ENCODE measurements around the gene CELA3A.
A peak's percentile ranks its signal among the peaks of the same experiment; 100 is the strongest.

Gene CELA3A

GRCh38 chr1:22037520-22037919 is 36.1 kb downstream of the CELA3A start:
- Histone ChIP-seq H3K9ac (no peak overlapping the region), H3K4me1 (ENCODE audit: low read depth, poor library complexity, severe bottlenecking) (peaks cover 21% of the 10 kb centered on the region), H4K20me1 (ENCODE audit: insufficient read depth) (no peaks in the 10 kb centered on the region), H3K36me3 (ENCODE audit: insufficient read depth) (no peaks in the 10 kb centered on the region), H2AFZ (ENCODE audit: low read depth) (no peak overlapping the region), H3K79me2 (ENCODE audit: insufficient read depth, low read depth) (no peaks in the 10 kb centered on the region), H3K27me3 (ENCODE audit: insufficient read depth, low read depth) (no peaks in the 10 kb centered on the region), H3K27ac (no peak overlapping the region), H3K4me3 (IDR thresholded peaks at IDR 0.05; ENCODE audit: insufficient read depth, low read depth, low read length) (no peak overlapping the region), H3K4me2 (no peak overlapping the region)
- no peak for TF ChIP-seq CTCF (conservative IDR thresholded peaks at IDR 0.05; ENCODE audit: low read depth, low read length)

GRCh38 chr1:22038036-22038435 is 36.6 kb downstream of the CELA3A start:
- Histone ChIP-seq H3K27ac (no peak overlapping the region), H4K20me1 (ENCODE audit: insufficient read depth) (no peaks in the 10 kb centered on the region), H3K4me2 (no peak overlapping the region), H2AFZ (ENCODE audit: low read depth) (no peak overlapping the region), H3K4me3 (IDR thresholded peaks at IDR 0.05; ENCODE audit: insufficient read depth, low read depth, low read length) (no peak overlapping the region), H3K79me2 (ENCODE audit: insufficient read depth, low read depth) (no peaks in the 10 kb centered on the region), H3K4me1 (ENCODE audit: low read depth, poor library complexity, severe bottlenecking) (peaks cover 21% of the 10 kb centered on the region), H3K36me3 (ENCODE audit: insufficient read depth) (no peaks in the 10 kb centered on the region), H3K27me3 (ENCODE audit: insufficient read depth, low read depth) (no peaks in the 10 kb centered on the region), H3K9ac (no peak overlapping the region)
- TF ChIP-seq CTCF (conservative IDR thresholded peaks at IDR 0.05; ENCODE audit: low read depth, low read length): no peak

GRCh38 chr1:22039594-22040285 is 38.3 kb downstream of the CELA3A start:
- H3K27me3 ChIP-seq (ENCODE audit: insufficient read depth, low read depth): no peaks in the 10 kb centered on the region
- H3K4me2 ChIP-seq: peak overlapping the region; percentile 85
- no peaks in the 10 kb centered on the region for H3K36me3 ChIP-seq (ENCODE audit: insufficient read depth)
- 0 out of 2 replicates have a peak overlapping the region, but pooled peaks have one; percentile 29 for H3K9ac ChIP-seq
- H4K20me1 ChIP-seq (ENCODE audit: insufficient read depth): no peaks in the 10 kb centered on the region
- no peak overlapping the region for H3K4me3 ChIP-seq (IDR thresholded peaks at IDR 0.05; ENCODE audit: insufficient read depth, low read depth, low read length)
- peak overlapping the region; percentile 84 for H2AFZ ChIP-seq (ENCODE audit: low read depth)
- no peaks in the 10 kb centered on the region for H3K79me2 ChIP-seq (ENCODE audit: insufficient read depth, low read depth)
- H3K27ac ChIP-seq: peak overlapping the region; percentile 77
- H3K4me1 ChIP-seq (ENCODE audit: low read depth, poor library complexity, severe bottlenecking): peaks cover 21% of the 10 kb centered on the region
- no peak for TF ChIP-seq CTCF (conservative IDR thresholded peaks at IDR 0.05; ENCODE audit: low read depth, low read length)

- peak overlapping the region; percentile 84 for H2AFZ ChIP-seq (ENCODE audit: low read depth)
- H3K4me2 ChIP-seq: peak overlapping the region; percentile 85
These were observed 38.8 kb downstream of the CELA3A start for GRCh38 chr1:22040286-22040623.

More at GRCh38 chr1:22040286-22040623, 38.8 kb downstream of the CELA3A start:
- Histone ChIP-seq H4K20me1 (ENCODE audit: insufficient read depth) (no peaks in the 10 kb centered on the region), H3K4me3 (IDR thresholded peaks at IDR 0.05; ENCODE audit: insufficient read depth, low read depth, low read length) (no peak overlapping the region), H3K4me1 (ENCODE audit: low read depth, poor library complexity, severe bottlenecking) (peaks cover 21% of the 10 kb centered on the region), H3K27ac (peak overlapping the region; percentile 77), H3K36me3 (ENCODE audit: insufficient read depth) (no peaks in the 10 kb centered on the region), H3K27me3 (ENCODE audit: insufficient read depth, low read depth) (no peaks in the 10 kb centered on the region), H3K79me2 (ENCODE audit: insufficient read depth, low read depth) (no peaks in the 10 kb centered on the region), H3K9ac (0 out of 2 replicates have a peak overlapping the region, but pooled peaks have one; percentile 29)
- TF ChIP-seq CTCF (conservative IDR thresholded peaks at IDR 0.05; ENCODE audit: low read depth, low read length): no peak

Data from KMS-11 (cell line).